HEK293 (cell line): ENCODE data around the gene FBXO9.

Source experiments
- CTCF ChIP-seq: fragments of 450-650 bp; formaldehyde crosslinking; IDR thresholded peaks from 2 replicates; pipeline ENCODE4 v1.5.1; 2016; ENCODE audit warnings: missing biosample characterization, missing genetic modification characterization
- ZBTB26 ChIP-seq: fragments of 450-650 bp; formaldehyde crosslinking; optimal IDR thresholded peaks from 2 replicates; pipeline ENCODE3; 2016; ENCODE audit warnings: missing biosample characterization, mild to moderate bottlenecking, missing genetic modification characterization
- ZNF514 ChIP-seq: fragments of 450-650 bp; formaldehyde crosslinking; IDR thresholded peaks from 2 replicates; pipeline ENCODE4 v1.5.1; 2016; ENCODE audit warnings: missing biosample characterization, missing genetic modification characterization

- TF ChIP-seq ZNF514, result no peak
- no peak for TF ChIP-seq CTCF (tag by site-specific recombination)
- no peak for TF ChIP-seq ZBTB26
Measured at GRCh38 chr6:53041356-53041755, 23.8 kb upstream of the FBXO9 start.
